HG03571 (cell line): Measurements from ENCODE around the gene PRR5L.
"Not testable (repeated sequence)": the region's sequence is repeated elsewhere in the genome, so short reads cannot be mapped to it uniquely, and the experiment has no call there.

ENCODE experiments used
- ATAC-seq: cut with Tn5 transposase; IDR thresholded peaks from one replicate; pipeline ENCODE4 v1.9.1; 2021; ENCODE audit not compliant: unreplicated experiment

PRR5L gene

GRCh38 chr11:36280531-36280930 is 15.6 kb upstream of the PRR5L start:
- no peak for ATAC-seq

DNA sequence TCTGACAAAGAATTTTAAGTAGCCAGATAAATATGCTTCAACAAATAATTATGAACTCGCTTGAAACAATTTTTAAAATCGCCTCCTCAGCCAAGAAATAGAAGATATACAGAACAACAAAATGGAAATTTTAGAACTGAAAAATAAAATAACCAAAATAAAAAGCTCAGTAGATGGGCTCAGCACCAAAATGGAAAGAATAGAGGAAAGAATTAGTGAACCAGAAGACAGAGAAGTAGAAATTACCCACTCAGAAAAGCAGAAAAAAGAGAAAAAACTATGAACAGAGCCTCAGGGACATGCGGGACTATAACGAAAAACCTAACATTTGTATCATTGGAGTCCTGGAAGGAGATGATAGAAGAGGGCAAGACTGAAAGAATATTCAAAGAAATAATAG is 14.2 kb upstream of the PRR5L start:
- ATAC-seq = no peak

- no peak for ATAC-seq
Measured at GRCh38 chr11:36282926-36283325, 13.2 kb upstream of the PRR5L start.

DNA sequence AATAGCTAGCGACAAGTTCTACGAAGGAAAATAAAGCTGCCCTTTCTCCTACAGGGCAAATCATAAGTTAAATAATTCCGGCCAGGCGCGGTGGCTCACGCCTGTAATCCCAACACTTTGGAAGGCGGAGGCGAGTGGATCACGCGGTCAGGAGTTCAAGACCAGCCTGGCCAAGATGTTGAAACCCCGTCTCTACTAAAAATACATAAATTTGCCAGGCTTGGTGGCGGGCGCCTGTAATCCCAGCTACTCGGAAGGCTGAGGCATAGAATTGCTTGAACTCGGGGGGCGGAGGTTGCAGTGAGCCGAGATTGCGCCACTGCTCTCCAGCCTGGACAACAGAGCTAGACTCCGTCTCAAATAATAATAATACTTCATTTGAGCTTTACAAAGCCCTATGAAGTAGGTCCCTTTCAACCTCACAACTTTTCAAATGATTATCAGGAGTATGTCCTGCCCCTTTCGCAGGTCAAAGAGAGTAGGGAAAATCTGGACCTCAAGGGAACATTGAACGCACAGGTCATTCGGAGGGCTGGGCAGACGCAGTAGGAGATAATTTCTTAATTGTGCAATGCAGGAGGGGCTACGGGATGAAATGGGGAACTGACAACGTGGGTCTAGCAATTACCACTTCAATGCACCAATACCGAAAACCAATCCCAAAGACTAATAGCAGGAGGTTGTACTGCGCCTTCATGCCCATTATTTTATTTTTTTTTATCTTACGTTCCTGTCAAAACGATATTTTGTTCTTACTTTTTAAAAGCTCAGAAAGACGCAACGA is 7.5 kb upstream of the PRR5L start:
- no peak for ATAC-seq

GRCh38 chr11:36289226-36289852 is 6.7 kb upstream of the PRR5L start, which contains the start of gene COMMD9:
Gene COMMD9 (minus strand): TSS chr11:36289424. CDS start chr11:36289412, 12 bp downstream.
- peak; percentile 98 for ATAC-seq

DNA sequence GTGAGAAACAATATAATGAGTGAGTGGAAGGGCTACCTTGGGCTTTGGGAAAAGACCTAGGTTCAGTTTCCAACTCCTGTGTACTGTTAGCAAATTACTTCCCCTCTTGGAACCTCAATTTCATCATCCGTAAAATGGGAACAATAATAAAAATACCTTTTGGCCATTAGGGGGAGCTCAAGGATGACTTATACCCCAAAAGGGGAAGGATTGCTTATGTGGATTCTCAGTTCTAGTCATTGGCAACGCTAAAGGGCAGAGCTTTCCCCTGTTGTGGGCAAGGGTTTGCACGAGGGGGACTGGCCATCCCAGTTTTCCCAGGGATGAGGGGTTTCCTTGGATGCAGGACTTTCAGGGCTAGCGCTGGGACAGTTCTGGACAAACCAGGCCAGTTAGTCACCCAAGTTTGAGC is 3.8 kb upstream of the PRR5L start:
- no peak for ATAC-seq

- ATAC-seq = no peak
Measured at GRCh38 chr11:36296884-36297543, 926 bp downstream of the PRR5L start.

DNA sequence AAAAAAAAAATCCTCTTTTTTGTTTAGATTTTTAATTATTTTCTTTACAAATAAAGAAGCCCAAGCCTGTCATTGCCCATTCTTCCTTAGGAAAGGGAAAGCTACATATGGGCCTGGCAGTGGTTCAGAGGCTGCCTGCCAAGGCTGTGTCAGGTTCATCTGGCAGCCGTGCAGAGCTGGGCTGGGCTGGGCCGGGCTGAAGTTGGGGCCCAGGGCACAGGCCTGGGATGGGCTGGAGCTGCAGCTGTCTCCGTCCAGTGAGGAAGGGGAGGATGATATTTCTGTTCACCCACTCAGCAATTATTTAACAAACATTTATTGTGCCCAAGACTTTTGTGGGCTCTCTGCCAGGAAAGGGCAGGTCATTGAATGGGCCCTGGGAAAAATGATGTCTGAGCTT is 4.6 kb downstream of the PRR5L start:
- no peak for ATAC-seq

DNA sequence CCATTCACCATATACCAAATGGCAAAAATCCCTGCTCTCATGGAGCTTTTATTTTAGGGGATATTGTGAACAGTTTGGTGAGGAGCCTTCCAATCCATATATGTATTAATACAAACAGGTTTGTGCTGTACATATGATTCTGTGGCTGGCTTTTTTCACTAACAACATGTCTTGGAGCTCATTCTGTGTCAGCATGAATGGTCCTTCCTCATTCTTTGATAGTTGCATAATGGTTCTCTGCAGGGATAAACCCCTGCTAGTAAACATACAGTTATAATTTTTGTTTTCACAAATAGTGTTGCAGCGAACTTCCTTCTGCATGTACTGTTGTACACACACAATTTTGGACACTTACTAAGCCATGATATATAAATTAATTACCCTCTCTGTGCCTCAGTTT is 8.3 kb downstream of the PRR5L start:
- ATAC-seq = no peak

DNA sequence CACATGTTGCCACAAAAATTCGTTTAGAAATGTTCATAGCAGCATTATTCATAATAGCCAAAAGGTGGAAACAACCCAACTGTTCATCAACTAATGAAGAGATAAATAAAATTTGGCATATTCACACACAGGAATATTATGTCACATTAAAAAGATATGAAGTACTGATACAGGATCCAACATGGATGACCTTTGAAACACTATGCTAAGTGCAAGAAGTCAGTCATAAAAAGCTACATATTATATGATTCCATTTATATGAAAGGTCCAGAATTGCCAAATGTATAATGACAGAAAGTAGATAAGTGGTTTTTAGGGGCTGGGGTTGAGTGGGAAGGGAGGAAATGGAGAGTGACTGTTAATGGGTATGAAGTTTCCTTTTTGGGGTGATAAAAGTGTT is 9.0 kb downstream of the PRR5L start:
- ATAC-seq = no peak

GRCh38 chr11:36306888-36307287 is 10.8 kb downstream of the PRR5L start:
- no peak for ATAC-seq

GRCh38 chr11:36308577-36308976 is 12.5 kb downstream of the PRR5L start:
- no peak for ATAC-seq

GRCh38 chr11:36309779-36310178 is 13.7 kb downstream of the PRR5L start:
- no peak for ATAC-seq

- no peak for ATAC-seq
Measured at GRCh38 chr11:36311926-36312595, 16.0 kb downstream of the PRR5L start.

- no peak for ATAC-seq
Measured at GRCh38 chr11:36312611-36313472, 16.8 kb downstream of the PRR5L start.

DNA sequence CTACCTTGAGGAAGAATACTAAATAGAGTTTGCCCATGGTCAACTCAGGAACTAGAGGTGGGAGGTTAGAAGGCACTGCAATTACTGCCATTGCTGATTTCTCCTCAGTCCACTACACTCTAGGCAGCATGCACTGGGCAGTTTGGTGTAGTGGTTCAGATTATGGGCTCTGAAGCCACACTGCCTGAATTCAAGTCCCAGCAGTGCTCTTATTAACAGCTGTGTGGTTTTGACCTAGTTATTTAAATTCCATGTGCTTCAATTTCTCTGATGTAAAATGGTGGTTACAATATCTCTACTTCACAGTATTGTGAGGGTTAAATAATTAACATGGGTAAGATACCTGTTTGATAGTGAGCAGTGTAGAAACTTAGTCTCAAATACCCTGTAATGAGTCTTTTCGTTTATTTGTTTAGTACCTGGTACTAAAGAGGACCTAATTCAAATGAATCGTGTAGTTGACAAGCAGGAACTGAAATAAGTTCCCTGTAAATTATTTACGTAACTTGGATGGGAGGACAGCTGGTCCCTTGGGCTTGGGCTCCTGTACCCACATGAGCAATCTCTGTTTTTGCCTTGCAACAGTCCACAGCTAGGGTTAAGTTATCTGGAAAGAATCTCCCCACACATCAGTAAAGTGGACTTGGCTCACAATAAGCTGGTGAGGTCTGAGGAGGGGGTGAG is 17.8 kb downstream of the PRR5L start:
- peak; percentile 80 for ATAC-seq

GRCh38 chr11:36314434-36314767 is 18.3 kb downstream of the PRR5L start:
- ATAC-seq = no peak

GRCh38 chr11:36316049-36316448 is 20.0 kb downstream of the PRR5L start:
- ATAC-seq = no peak

GRCh38 chr11:36317992-36318391 is 21.9 kb downstream of the PRR5L start:
- no peak for ATAC-seq

DNA sequence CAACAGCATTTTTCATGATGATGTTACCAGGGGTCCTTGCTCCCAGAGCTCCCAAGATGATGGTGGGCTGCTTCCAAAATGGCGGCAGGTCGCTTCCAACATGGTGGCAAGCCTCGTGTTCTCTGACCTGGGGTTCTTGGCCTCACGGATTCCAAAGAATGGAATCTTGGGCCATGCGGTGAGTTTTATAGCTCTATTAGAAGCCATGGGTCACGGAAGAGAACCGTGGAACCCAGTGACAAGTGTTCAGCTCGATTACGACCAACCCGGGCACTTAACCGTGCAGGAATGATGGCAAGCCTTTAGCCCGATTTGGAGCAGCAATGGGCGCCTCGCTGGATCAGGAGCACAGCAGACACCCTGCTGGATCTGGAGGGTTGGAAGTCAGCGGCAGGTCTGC is 28.9 kb downstream of the PRR5L start:
- not testable (repeated sequence) for ATAC-seq
